ENCODE data around the gene EIF4A2.

The EIF4A2 gene

GRCh38 chr3:186772701-186773417 lies 10.5 kb upstream of the EIF4A2 start:
- no peak for ATAC-seq
- TF ChIP-seq PPARA (CRISPR knock-in tag; IDR thresholded peaks at IDR 0.05; ENCODE audit: borderline replicate concordance) (no peak), SNAI2 (CRISPR knock-in tag; IDR thresholded peaks at IDR 0.05) (no peak), BACH2 (CRISPR knock-in tag; IDR thresholded peaks at IDR 0.05; ENCODE audit: borderline replicate concordance) (no peak)

- no peak for ATAC-seq
Observed at GRCh38 chr3:186775999-186776398, 7.4 kb upstream of the EIF4A2 start.

GRCh38 chr3:186779204-186779603 lies 4.2 kb upstream of the EIF4A2 start:
- TF ChIP-seq TOX (CRISPR knock-in tag; IDR thresholded peaks at IDR 0.05; ENCODE audit: borderline replicate concordance) (no peak), ESRRG (CRISPR knock-in tag; IDR thresholded peaks at IDR 0.05) (no peak), TCF4 (CRISPR knock-in tag; IDR thresholded peaks at IDR 0.05; ENCODE audit: borderline replicate concordance) (no peak), CSRNP3 (CRISPR knock-in tag; IDR thresholded peaks at IDR 0.05) (no peak), ZNF565 (CRISPR knock-in tag; conservative IDR thresholded peaks at IDR 0.05; ENCODE audit: low read depth) (no peak), OSR1 (CRISPR knock-in tag; IDR thresholded peaks at IDR 0.05) (no peak), RARB (CRISPR knock-in tag; IDR thresholded peaks at IDR 0.05) (no peak), ZNF70 (CRISPR knock-in tag; IDR thresholded peaks at IDR 0.05) (no peak), ZFP3 (CRISPR knock-in tag; IDR thresholded peaks at IDR 0.05) (no peak), ARNTL (CRISPR knock-in tag; IDR thresholded peaks at IDR 0.05; ENCODE audit: borderline replicate concordance, low read depth) (no peak), ISL1 (CRISPR knock-in tag; IDR thresholded peaks at IDR 0.05) (no peak)
- ATAC-seq, result no peak

More at GRCh38 chr3:186775999-186776398, 7.4 kb upstream of the EIF4A2 start:
- TF ChIP-seq ISL1 (CRISPR knock-in tag; IDR thresholded peaks at IDR 0.05) (no peak), ZC3H10 (CRISPR knock-in tag; IDR thresholded peaks at IDR 0.05) (no peak), RARB (CRISPR knock-in tag; IDR thresholded peaks at IDR 0.05) (no peak), CSRNP3 (CRISPR knock-in tag; IDR thresholded peaks at IDR 0.05) (no peak), OSR1 (CRISPR knock-in tag; IDR thresholded peaks at IDR 0.05) (no peak), ZFP30 (CRISPR knock-in tag; IDR thresholded peaks at IDR 0.05) (no peak), ARNTL (CRISPR knock-in tag; IDR thresholded peaks at IDR 0.05; ENCODE audit: borderline replicate concordance, low read depth) (no peak), CSDC2 (CRISPR knock-in tag; IDR thresholded peaks at IDR 0.05) (no peak), SNAI2 (CRISPR knock-in tag; IDR thresholded peaks at IDR 0.05) (no peak), ZNF8 (CRISPR knock-in tag; IDR thresholded peaks at IDR 0.05) (no peak), ZNF70 (CRISPR knock-in tag; IDR thresholded peaks at IDR 0.05) (no peak)

GRCh38 chr3:186782542-186783057 lies 777 bp upstream of the EIF4A2 start:
- 0 out of 2 replicates have a peak, but pooled peaks have one; percentile 22 for TF ChIP-seq CSRNP3 (CRISPR knock-in tag; IDR thresholded peaks at IDR 0.05)
- no peak for TF ChIP-seq CSDC2 (CRISPR knock-in tag; IDR thresholded peaks at IDR 0.05)
- peak; percentile 36 for ATAC-seq

GRCh38 chr3:186783731-186784515 lies 546 bp downstream of the EIF4A2 start:
- peak; percentile 84 for ATAC-seq
- no peak for TF ChIP-seq RARB (CRISPR knock-in tag; IDR thresholded peaks at IDR 0.05)
- 0 out of 2 replicates have a peak, but pooled peaks have one; percentile 22 for TF ChIP-seq GLIS3 (CRISPR knock-in tag; IDR thresholded peaks at IDR 0.05)
- TF ChIP-seq PATZ1 (CRISPR knock-in tag; IDR thresholded peaks at IDR 0.05; ENCODE audit: borderline replicate concordance), result peak; percentile 98
- TF ChIP-seq CSRNP3 (CRISPR knock-in tag; IDR thresholded peaks at IDR 0.05), result 0 out of 2 replicates have a peak, but pooled peaks have one; percentile 6

Data from SK-N-SH treated with all-trans-retinoic acid at 6 μM for 48 hours (cell line).